K562 (cell line): ENCODE measurements around the gene ECD. TPM values are rescaled to one million over a fixed set of nuclear protein-coding genes. Genes with fewer than 3 reads are reported as not detected.
A peak's percentile ranks its signal among the peaks of the same experiment; 100 is the strongest.

Experiments used
- MGA ChIP-seq: fragments of 450-650 bp; IDR thresholded peaks from 2 replicates; pipeline ENCODE4 v1.6.1; 2016; ENCODE audit warnings: mild to moderate bottlenecking, moderate library complexity
- RHOXF2B ChIP-seq: fragments of 250-450 bp; sonication (Bioruptor Pico); conservative IDR thresholded peaks from 2 replicates; pipeline ENCODE4 v1.5.1; 2021
- ZFP36 ChIP-seq: fragments of 150-350 bp; IDR thresholded peaks from 2 replicates; pipeline ENCODE4 v1.6.1; 2018; ENCODE audit warnings: low read length, low read depth; ENCODE audit not compliant: partially characterized antibody
- polyA plus RNA-seq, 8 experiments: library from polyadenylated mRNA; depleted of rRNA in 4 of 8; stranded (reverse) in 5 of 8; unstranded in 3 of 8; fragments of >200 nt; fragmentation: Nextera tagmentation in 2 of 8; fragmentation: Illumina TruSeq in 1 of 8; extraction: Ambion mirVana in 2 of 8; extraction: Trizol in 1 of 8; gene quantifications; 2 replicates each; pipeline versions ENCODE4 v1.2.1 to v1.2.3, GENCODE V29; 2011 to 2014; ENCODE audit warnings: inconsistent platforms in 1 of 8, missing spikeins in 1 of 8
- total RNA-seq, 7 experiments: library from RNA; depleted of rRNA in 6 of 7; stranded (reverse); fragments of >200 nt in 6 of 7; fragmentation: Illumina TruSeq in 2 of 7; extraction: Trizol in 2 of 7; gene quantifications; 2 replicates each; pipeline versions ENCODE4 v1.2.1 to v1.2.3, GENCODE V29; 2011 to 2021; ENCODE audit warnings: low replicate concordance in 1 of 7
- TF ChIP-seq, protein P1 (sequence below), 2 experiments: fragments of 450-650 bp in 1 of 2; sonication (generic) in 1 of 2; formaldehyde crosslinking in 1 of 2; IDR thresholded peaks; 2 replicates each; pipeline versions ENCODE4 v1.7.1 to v1.9.0; 2016 to 2022; ENCODE audit warnings: inconsistent platforms in 1 of 2, mild to moderate bottlenecking in 1 of 2, missing genetic modification reagents in 1 of 2

The ECD gene
- total and polyA plus RNA-seq, 9 of the 15 experiments (the other 6 are each of a cell fraction or from before 2014, with no cell fraction given) = 33.5 to 79.9 (median 53.2) TPM

GRCh38 chr10:73110345-73110849 is 57.4 kb downstream of the ECD start, which contains the start of gene NUDT13 (continued):
- TF ChIP-seq, protein P1, sequence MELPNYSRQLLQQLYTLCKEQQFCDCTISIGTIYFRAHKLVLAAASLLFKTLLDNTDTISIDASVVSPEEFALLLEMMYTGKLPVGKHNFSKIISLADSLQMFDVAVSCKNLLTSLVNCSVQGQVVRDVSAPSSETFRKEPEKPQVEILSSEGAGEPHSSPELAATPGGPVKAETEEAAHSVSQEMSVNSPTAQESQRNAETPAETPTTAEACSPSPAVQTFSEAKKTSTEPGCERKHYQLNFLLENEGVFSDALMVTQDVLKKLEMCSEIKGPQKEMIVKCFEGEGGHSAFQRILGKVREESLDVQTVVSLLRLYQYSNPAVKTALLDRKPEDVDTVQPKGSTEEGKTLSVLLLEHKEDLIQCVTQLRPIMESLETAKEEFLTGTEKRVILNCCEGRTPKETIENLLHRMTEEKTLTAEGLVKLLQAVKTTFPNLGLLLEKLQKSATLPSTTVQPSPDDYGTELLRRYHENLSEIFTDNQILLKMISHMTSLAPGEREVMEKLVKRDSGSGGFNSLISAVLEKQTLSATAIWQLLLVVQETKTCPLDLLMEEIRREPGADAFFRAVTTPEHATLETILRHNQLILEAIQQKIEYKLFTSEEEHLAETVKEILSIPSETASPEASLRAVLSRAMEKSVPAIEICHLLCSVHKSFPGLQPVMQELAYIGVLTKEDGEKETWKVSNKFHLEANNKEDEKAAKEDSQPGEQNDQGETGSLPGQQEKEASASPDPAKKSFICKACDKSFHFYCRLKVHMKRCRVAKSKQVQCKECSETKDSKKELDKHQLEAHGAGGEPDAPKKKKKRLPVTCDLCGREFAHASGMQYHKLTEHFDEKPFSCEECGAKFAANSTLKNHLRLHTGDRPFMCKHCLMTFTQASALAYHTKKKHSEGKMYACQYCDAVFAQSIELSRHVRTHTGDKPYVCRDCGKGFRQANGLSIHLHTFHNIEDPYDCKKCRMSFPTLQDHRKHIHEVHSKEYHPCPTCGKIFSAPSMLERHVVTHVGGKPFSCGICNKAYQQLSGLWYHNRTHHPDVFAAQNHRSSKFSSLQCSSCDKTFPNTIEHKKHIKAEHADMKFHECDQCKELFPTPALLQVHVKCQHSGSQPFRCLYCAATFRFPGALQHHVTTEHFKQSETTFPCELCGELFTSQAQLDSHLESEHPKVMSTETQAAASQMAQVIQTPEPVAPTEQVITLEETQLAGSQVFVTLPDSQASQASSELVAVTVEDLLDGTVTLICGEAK (IDR thresholded peaks at IDR 0.05) = peak; percentile 95
- TF ChIP-seq, protein P1 (CRISPR knock-in tag; IDR thresholded peaks at IDR 0.05) = no peak
- no peak for TF ChIP-seq MGA
- no peak for TF ChIP-seq RHOXF2B (CRISPR knock-in tag)
- TF ChIP-seq ZFP36 = peak; percentile 22
